Small intestine (tissue), 7 donors: ENCODE measurements around the gene UBAP2. TPM values are rescaled to one million over a fixed set of nuclear protein-coding genes. Genes with fewer than 3 reads are reported as not detected.
A peak's percentile ranks its signal among the peaks of the same experiment; 100 is the strongest.

Experiments used
- DNase-seq, 2 donors: peaks; one replicate each; pipeline versions ENCODE4 v3.0.0 to v3.0.0-alpha.2; 2013
- FAIRE-seq: peaks from 2 replicates; lab custom pipeline; 2012; peaks lifted over from hg19 to GRCh38; lab: Jason Lieb, UNC
- H3K27ac ChIP-seq, 3 donors: one replicate each; pipeline ENCODE4 v1.5.1; 2013; ENCODE audit warnings: low read length in 2 of 3, mild to moderate bottlenecking in 2 of 3, control low read depth in 1 of 3, inconsistent platforms in 1 of 3, low read depth in 1 of 3, moderate library complexity in 1 of 3
- H3K27me3 ChIP-seq, 3 donors: one replicate each; pipeline ENCODE4 v1.6.1; 2013; ENCODE audit warnings: low read length in 3 of 3, inconsistent platforms in 1 of 3; ENCODE audit not compliant: control insufficient read depth in 3 of 3, insufficient read depth in 3 of 3
- H3K36me3 ChIP-seq, 3 donors: one replicate each; pipeline ENCODE4 v1.6.1; 2013; ENCODE audit warnings: low read length in 3 of 3, inconsistent platforms in 1 of 3, low read depth in 1 of 3, mild to moderate bottlenecking in 1 of 3, moderate library complexity in 1 of 3; ENCODE audit not compliant: control insufficient read depth in 3 of 3, insufficient read depth in 2 of 3
- H3K4me1 ChIP-seq, 3 donors: one replicate each; pipeline ENCODE4 v1.6.1; 2013; ENCODE audit warnings: low read length in 2 of 3, inconsistent platforms in 1 of 3, low read depth in 1 of 3, mild to moderate bottlenecking in 1 of 3, moderate library complexity in 1 of 3; ENCODE audit not compliant: control insufficient read depth in 3 of 3, insufficient read depth in 2 of 3
- H3K4me3 ChIP-seq, 3 donors: one replicate each; pipeline ENCODE4 v1.5.1; 2013; ENCODE audit warnings: low read length in 3 of 3, control low read depth in 1 of 3, inconsistent platforms in 1 of 3, low read depth in 1 of 3, mild to moderate bottlenecking in 1 of 3, moderate library complexity in 1 of 3
- H3K9me3 ChIP-seq, 2 donors: one replicate each; pipeline ENCODE4 v1.6.1; 2013; ENCODE audit warnings: low read depth in 1 of 2, low read length in 1 of 2; ENCODE audit not compliant: control insufficient read depth in 2 of 2, insufficient read depth in 1 of 2
- WGBS, 3 donors: extraction: QIAGEN DNeasy Blood & Tissue Kit; methylation state at CpG; one replicate each; pipeline ENCODE4 v1.1.7; 2013; 5-methylcytosine and 5-hydroxymethylcytosine counted together
- polyA plus RNA-seq, 4 donors: library from polyadenylated mRNA; stranded (reverse) in 3 of 4; unstranded in 1 of 4; fragments of 200-250 nt in 3 of 4; fragments of 120-200 nt in 1 of 4; gene quantifications; one replicate each; pipeline versions ENCODE4 v1.2.1 to v1.2.3, GENCODE V29; 2013
- donor health status: healthy with polysubstance abuse.
- donor health status: control.
- donor health status: control.
- donor health status: Bipolar disorder and iron deficiency.
- donor health status: healthy.

Gene UBAP2
- polyA plus RNA-seq, 4 donors: 4.6 to 27.9 (median 11.5) TPM

- FAIRE-seq: no peak
- no peak for DNase-seq
- H3K27me3 ChIP-seq: no peaks in the 10 kb centered on the region
- no peak overlapping the region for H3K4me3 ChIP-seq
- H3K36me3 ChIP-seq: peaks cover 6 to 40% (median 6%) of the 10 kb centered on the region in 3 donors
- H3K4me1 ChIP-seq: no peaks in the 10 kb centered on the region
- no peaks in the 10 kb centered on the region for H3K9me3 ChIP-seq
- 87 to 89% (median 87%) methylated on average over 2 of the region's 2 CpGs for WGBS, 3 donors
- no peak overlapping the region for H3K27ac ChIP-seq
Observed at GRCh38 chr9:33952066-33952465, 96.6 kb downstream of the UBAP2 start.

DNA sequence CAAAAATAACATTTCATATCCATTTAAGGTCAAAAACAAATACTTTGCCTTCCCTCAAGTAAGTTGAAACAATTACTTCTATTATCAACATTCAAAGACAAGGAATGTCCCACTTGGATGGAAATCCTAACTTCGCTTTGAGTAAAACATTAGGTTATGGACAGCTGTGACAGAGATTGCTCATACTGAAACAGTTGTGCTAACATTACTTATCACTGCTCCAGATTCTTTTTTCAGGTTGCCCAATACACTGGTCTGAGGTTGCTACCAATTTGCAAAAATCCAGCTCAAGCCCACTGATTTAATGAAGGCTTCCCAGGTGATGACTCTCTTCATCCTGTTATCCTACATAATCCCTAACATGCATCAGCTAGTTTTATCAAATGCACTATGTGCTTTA, 98.3 kb downstream of the UBAP2 start:
- DNase-seq: no peak
- Histone ChIP-seq H3K4me1 (no peaks in the 10 kb centered on the region), H3K36me3 (peaks cover 6 to 31% (median 6%) of the 10 kb centered on the region in 3 donors), H3K4me3 (no peak overlapping the region), H3K9me3 (no peaks in the 10 kb centered on the region), H3K27ac (no peak overlapping the region), H3K27me3 (no peaks in the 10 kb centered on the region)
- 93 to 100% (median 96%) methylated on average over 1 of the region's 1 CpG for WGBS, 3 donors
- no peak for FAIRE-seq

- Histone ChIP-seq H3K4me1 (no peaks in the 10 kb centered on the region), H3K36me3 (peaks cover 8 to 43% (median 15%) of the 10 kb centered on the region in 3 donors), H3K27me3 (no peaks in the 10 kb centered on the region), H3K4me3 (no peak overlapping the region), H3K27ac (no peak overlapping the region), H3K9me3 (no peaks in the 10 kb centered on the region)
- DNase-seq: no peak
- FAIRE-seq: no peak
- 96 to 99% (median 98%) methylated on average over 3 of the region's 3 CpGs for WGBS, 3 donors
Observed at GRCh38 chr9:33946779-33947535, 101.7 kb downstream of the UBAP2 start.

DNA sequence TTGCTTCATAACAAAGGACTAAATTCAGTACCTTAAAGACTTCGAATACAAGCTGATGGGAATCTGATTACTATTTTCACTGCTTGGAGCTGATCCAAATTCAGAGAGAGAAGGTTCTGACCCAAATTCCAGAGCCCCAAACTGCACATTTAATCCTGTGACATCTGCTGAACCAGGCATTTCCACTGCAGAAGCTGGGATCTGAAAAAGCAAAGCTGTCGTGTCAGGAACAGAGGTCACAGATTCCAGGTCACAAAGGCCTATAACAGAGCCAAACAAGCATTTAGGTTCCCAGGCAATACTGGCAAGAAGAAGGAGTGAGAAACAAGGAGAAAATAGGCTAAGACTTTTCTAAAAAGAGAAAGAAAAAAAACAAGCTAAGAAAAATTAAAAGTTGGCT, 105.3 kb downstream of the UBAP2 start:
- no peaks in the 10 kb centered on the region for H3K9me3 ChIP-seq
- WGBS, 3 donors: 75 to 82% (median 82%) methylated on average over 2 of the region's 2 CpGs
- peaks cover 7 to 38% (median 17%) of the 10 kb centered on the region in 3 donors for H3K36me3 ChIP-seq
- no peak overlapping the region for H3K27ac ChIP-seq
- no peak for DNase-seq
- H3K27me3 ChIP-seq: no peaks in the 10 kb centered on the region
- FAIRE-seq: no peak
- H3K4me3 ChIP-seq: no peak overlapping the region
- peaks cover 0 to 3% (median 0%) of the 10 kb centered on the region in 3 donors for H3K4me1 ChIP-seq

DNA sequence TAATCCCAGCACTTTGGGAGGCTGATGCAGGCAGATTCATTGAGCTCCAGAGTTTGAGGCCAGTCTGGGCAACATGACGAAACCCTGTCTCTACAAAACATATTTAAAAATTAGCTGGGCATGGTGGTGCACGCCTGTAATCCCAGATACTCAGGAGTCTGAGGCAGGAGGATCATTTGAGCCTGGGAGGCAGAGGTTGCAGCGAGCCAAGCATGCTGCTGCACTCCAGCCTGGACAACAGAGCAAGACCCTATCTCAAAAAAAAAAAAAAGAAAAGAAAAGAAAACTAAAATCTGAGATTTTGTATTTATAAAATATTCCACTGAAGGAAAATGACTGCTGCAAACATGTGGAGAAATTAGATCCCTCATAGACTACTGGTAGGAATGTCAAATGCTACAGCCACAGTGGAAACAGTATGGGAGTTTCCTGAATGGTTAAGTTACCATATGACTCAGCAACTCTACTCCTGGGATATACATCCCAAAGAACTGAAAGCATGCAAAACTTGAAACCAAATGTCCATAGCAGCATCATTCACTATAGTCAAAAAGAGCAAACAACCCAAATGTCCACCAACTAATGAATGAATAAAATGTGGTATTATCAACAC, 106.1 kb downstream of the UBAP2 start:
- Histone ChIP-seq H3K27ac (no peak overlapping the region), H3K9me3 (no peaks in the 10 kb centered on the region), H3K27me3 (no peaks in the 10 kb centered on the region), H3K4me3 (no peak overlapping the region), H3K4me1 (peaks cover 0 to 3% (median 0%) of the 10 kb centered on the region in 3 donors), H3K36me3 (peaks cover 9 to 42% (median 13%) of the 10 kb centered on the region in 3 donors)
- WGBS, 3 donors: 94 to 100% (median 96%) methylated on average over 3 of the region's 3 CpGs
- DNase-seq (no peak), FAIRE-seq (no peak)

DNA sequence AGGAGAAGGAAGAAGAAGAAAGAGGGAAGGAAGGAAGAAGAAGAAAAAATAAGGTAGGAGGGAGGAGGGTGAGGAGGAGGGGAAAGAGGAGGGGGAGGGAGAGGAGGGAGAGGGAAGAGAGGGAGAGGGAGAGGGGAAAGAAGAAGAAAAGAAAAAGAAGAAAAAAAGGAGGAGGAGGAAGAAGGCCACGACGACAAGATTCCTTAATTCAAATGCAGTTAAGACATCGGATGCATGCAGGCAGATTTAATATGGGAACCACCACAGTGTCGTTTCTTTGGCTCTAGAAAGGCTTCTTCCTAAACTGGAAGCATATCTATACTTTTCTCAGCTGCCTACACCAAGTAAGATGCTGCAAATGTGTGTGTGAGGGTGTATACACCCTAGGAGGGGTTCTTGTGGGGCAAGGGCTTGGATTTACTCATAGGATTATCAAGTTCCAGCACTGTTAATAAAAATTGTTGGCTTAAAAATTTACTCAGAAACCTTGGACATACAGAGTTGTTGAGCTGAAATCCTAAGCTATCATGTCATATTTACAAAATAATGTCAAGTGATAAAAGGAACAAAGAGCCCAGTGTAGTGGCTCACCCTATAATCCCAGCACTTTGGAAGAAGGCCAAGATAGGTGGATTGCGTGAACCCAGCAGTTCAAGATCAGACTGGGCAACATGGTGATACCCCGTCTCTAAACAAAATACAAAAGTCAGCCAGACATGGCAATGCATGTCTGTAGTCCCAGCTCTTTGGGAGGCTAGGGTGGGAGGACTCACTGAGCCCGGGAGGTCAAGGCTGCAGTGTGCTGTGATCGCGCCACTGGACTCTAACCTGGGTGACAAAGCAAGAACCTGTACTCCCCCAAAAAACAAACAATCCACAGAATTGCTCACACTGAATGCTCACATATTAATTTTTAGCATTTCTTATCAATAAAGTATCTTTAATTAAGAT, 108.5 kb downstream of the UBAP2 start:
- H3K9me3 ChIP-seq: no peaks in the 10 kb centered on the region
- peaks cover 9 to 55% (median 11%) of the 10 kb centered on the region in 3 donors for H3K36me3 ChIP-seq
- no peaks in the 10 kb centered on the region for H3K27me3 ChIP-seq
- no peak overlapping the region for H3K4me3 ChIP-seq
- DNase-seq (peak; percentile 63 to 64), FAIRE-seq (no peak)
- WGBS, 3 donors: 14 to 54% (median 32%) methylated on average over 9 of the region's 9 CpGs
- peaks cover 0 to 3% (median 0%) of the 10 kb centered on the region in 3 donors for H3K4me1 ChIP-seq
- peak overlapping the region in 2 of 3 donors; percentile 43 to 77 for H3K27ac ChIP-seq

GRCh38 chr9:33934188-33934878, 114.4 kb downstream of the UBAP2 start:
- Histone ChIP-seq H3K9me3 (no peaks in the 10 kb centered on the region), H3K4me3 (no peak overlapping the region), H3K36me3 (peaks cover 4 to 66% (median 21%) of the 10 kb centered on the region in 3 donors), H3K27ac (no peak overlapping the region), H3K4me1 (peaks cover 0 to 3% (median 0%) of the 10 kb centered on the region in 3 donors), H3K27me3 (no peaks in the 10 kb centered on the region)
- no peak for FAIRE-seq
- DNase-seq: no peak
- WGBS, 3 donors: 86 to 92% (median 90%) methylated on average over 5 of the region's 5 CpGs
